Anterior cingulate cortex (tissue), 58 donors: ENCODE results near the gene TEX26.

Experiments
- DNase-seq, 58 donors: peaks; one replicate each; lab custom pipeline; 2025; lab: John Stamatoyannopoulos, UW

Gene TEX26

GRCh38 chr13:30972888-30973377 is 40.5 kb downstream of the TEX26 start:
- no peak for DNase-seq

DNA sequence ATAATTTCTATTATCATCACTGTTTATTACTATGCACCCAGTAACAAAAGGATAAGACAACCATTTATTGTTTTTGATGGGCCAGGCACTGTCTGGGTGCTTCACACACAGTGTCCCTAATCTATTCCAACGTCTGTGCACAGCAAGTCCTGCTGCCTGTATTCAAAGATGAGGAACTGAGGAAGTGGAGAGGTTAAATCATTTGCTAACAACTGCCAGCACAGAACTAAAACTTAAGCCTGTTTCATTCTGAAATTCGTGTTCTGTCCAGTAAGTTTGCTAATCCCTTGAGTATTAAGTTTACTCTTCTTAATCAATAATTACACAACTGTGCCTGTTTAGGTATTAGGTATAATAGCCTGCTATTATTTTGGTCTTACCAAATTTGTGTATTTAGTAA is 41.9 kb downstream of the TEX26 start:
- no peak for DNase-seq

DNA sequence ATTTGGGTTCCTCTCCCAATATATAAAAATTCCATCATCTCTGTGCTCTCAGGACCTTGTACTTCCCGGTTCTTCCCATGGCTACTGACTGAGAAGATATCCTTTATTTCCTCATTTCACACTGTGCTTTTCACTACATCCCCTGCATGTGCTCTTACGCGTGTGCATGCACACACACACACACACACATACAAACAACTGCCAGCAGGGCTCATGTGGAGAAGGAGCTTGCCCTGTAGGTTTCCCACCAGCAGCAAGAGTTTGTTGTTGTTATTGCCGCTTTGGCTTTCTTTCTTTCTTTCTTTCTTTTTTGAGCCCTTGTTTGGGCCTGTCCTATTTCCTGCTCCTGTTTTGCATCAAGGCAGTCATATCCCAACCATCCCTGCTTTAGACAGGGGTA is 43.6 kb downstream of the TEX26 start:
- DNase-seq = no peak

- DNase-seq = peak in 9 of 58 donors; percentile 2 to 24 (median 5)
Observed at GRCh38 chr13:30978981-30979956, 46.8 kb downstream of the TEX26 start.

- no peak for DNase-seq
Observed at GRCh38 chr13:30982506-30982905, 50.0 kb downstream of the TEX26 start.

DNA sequence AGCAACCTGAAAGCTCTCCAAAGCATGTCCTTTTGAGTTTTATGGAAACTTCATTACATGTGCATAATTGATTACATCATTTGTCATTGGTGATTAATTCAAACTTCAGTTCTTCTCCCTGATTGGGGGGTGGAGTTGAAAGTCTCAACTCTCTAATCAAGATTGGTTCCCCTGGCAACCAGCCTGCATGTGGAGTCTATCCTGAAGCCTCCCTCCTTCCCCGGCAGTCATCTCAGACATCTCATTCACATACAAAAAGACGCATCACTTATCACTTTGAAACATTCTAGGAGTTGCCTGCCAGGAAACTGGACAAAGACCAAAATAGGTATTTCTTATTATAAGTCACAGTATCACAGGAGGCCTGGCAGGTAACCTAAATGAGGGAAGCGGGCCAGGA is 50.5 kb downstream of the TEX26 start:
- DNase-seq = no peak

DNA sequence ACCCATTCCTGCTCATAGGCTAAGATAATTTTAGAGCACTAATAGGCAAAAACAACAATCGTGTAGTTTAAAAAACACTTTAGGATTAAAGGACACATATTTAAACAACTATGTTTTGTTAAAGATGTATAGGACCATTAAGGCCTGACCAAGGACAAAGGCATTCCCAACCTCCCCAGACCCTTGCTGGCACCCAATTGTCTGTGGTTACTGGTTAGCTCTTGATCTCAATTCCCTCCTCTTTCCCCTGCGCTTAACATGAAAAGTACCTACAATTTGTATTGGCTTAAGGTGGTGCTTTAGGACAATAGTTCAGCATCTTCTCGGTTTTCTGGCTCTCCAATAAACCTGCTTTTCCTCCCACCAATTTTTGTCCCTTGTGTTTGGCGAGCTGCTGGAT is 51.0 kb downstream of the TEX26 start:
- no peak for DNase-seq

- no peak for DNase-seq
Observed at GRCh38 chr13:30984620-30985019, 52.2 kb downstream of the TEX26 start.

GRCh38 chr13:30985637-30986205 is 53.3 kb downstream of the TEX26 start:
- no peak for DNase-seq

- DNase-seq = no peak
Observed at GRCh38 chr13:30991184-30991583, 58.7 kb downstream of the TEX26 start.

- DNase-seq = no peak
Observed at GRCh38 chr13:30991922-30992321, 59.5 kb downstream of the TEX26 start.

- DNase-seq = no peak
Observed at GRCh38 chr13:30995331-30995730, 62.9 kb downstream of the TEX26 start.

- no peak for DNase-seq
Observed at GRCh38 chr13:30997697-30998096, 65.2 kb downstream of the TEX26 start.

DNA sequence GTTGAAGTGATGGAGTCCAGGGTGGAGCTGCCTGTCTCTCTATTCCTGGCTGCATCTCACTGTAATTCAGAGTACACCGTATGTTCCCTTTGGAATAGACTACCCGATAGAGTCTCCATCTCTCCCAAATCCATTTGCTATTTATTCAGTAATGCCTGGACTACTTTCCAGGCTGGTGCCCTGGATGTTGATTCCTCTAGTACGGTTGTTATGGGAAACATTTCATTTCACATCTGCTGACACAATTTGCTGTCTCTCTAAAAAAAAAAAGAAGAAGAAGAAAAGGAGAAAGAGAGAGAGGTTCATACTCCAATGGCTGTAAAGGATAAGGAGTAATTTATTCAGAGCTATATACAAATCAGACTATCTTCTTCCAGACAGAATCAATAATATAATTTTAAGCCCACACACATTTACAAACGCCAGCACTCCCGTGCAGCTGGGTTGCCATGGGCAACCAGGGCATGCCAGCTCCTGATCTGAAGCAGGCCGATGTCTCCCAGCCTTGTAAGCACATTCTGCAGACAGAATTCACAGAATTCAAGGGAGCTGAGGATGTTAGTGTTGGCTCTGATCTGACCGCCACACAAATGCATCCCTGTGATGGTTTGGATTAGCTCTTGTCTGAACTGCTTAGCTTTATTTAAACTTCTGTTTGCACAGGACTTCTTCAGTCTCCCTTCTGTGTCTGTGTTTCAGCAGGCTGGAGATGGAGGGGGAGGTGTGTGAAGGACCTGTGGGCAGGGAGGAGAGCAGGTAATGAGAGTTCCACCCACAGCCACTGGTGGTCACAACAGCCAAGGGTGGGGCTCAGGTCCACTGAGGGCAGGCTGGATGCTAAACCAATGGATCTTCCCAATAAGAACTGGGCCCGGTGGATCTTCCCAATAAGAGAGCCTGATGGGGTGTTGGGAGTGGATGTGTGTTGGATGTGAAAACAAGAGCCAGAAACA is 66.0 kb downstream of the TEX26 start:
- DNase-seq = peak in 40 of 58 donors; percentile 9 to 83 (median 40)

DNA sequence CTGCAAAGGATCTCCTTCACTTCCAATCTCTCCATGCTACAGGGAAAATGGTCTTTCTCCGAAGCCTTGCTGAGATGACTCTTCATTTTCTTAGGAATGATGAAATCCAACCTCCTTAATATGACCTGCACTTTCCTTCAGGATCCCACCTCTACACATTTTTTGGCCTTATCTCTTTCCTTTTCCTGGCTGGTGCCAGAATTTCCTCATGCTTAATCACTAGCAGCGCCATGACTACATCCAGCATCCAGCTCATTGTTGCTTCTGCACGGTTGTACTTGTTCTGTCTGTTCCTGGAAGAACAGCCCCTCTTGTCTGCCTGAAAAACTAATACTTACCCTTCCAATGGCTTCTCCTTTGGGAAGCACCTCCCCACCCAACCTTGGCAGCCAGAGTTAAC is 68.4 kb downstream of the TEX26 start:
- DNase-seq = no peak

GRCh38 chr13:31001647-31002046 is 69.2 kb downstream of the TEX26 start:
- DNase-seq = no peak

DNA sequence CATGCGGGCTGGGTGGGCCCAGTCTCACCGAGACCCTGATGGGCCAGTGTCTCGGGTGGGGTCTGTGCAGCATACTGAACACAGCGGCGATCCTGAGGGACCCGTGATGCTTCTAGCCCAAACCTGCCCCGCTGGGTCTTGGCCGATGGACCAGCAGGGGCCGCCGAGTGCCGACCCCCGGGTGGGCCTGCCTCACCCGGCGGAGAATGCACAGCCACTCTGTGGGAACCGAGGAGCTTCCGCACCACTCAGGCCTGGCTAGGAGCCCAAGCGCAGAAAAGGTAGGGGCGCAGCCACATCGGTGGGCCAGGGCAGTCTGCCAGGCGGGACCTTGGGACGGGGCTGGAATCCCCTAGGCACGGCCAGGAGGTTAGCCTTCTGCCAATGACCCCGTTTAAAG is 72.6 kb downstream of the TEX26 start:
- DNase-seq = no peak

GRCh38 chr13:31007417-31007816 is 75.0 kb downstream of the TEX26 start:
- peak in 7 of 58 donors; percentile 10 to 47 (median 13) for DNase-seq

GRCh38 chr13:31008400-31009115 is 76.1 kb downstream of the TEX26 start:
- no peak for DNase-seq

DNA sequence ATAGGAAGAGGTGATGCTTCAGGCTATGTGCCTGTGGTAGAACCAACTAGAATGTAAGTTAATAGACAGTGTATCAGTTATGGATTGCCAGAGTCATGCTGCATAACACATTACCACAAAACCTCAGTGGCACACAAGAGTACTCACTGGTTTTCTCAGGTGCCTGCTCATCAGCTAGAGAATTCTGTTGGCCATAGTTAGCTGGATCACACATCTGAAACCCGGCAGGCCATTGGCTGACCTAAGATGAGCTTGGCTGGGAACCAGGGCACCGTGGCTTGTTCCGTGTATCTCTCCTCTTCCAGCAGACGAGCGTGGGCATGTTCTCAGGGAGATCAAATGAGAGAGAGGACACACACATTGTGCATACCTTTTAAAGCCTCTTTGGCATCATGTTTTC is 76.7 kb downstream of the TEX26 start:
- no peak for DNase-seq
